OCI-LY7 (cell line): ENCODE results near the gene LTBP2. TPM values are rescaled to one million over a fixed set of nuclear protein-coding genes. Genes with fewer than 3 reads are reported as not detected.

Experiments
- BruUV-seq: library from RNA; stranded (reverse); fragments of 400-500 nt; replicated peaks from 2 replicates; lab custom pipeline; 2021; lab: Mats Ljungman, UMichigan
- CTCF ChIA-PET: fragments of 300-600 bp; sonication (Branson Sonifier 250); formaldehyde crosslinking; loops from one replicate; lab custom pipeline; 2022; ENCODE audit warnings: antibody characterized with exemption; ENCODE audit not compliant: unreplicated experiment; lab: Charles Lee
- POLR2A ChIA-PET: fragments of 300-600 bp; sonication (Branson Sonifier 250); formaldehyde crosslinking; loops from one replicate; lab custom pipeline; 2022; ENCODE audit warnings: antibody characterized with exemption; lab: Charles Lee
- DNase-seq: peaks from one replicate; pipeline ENCODE4 v3.0.0-alpha.2; 2015; ENCODE audit warnings: low spot score
- H2AFZ ChIP-seq: fragments of 200-600 bp; sonication (generic), shearing (Covaris generic); 2 replicates; pipeline ENCODE4 v1.6.1; 2014; ENCODE audit warnings: mild to moderate bottlenecking, antibody characterized with exemption, low read length, moderate library complexity
- H3K27ac ChIP-seq: fragments of 200-600 bp; sonication (generic); 2 replicates; pipeline ENCODE4 v1.5.1; 2014; ENCODE audit warnings: mixed run types, low read depth, mild to moderate bottlenecking, moderate library complexity, low read length, inconsistent platforms; ENCODE audit not compliant: poor library complexity, severe bottlenecking
- H3K36me3 ChIP-seq: fragments of 200-600 bp; sonication (generic); 2 replicates; pipeline ENCODE4 v1.6.1; 2014; ENCODE audit warnings: mild to moderate bottlenecking, antibody characterized with exemption, low read length, moderate library complexity, mixed read lengths; ENCODE audit not compliant: insufficient read depth
- H3K4me1 ChIP-seq: fragments of 200-600 bp; sonication (generic); 2 replicates; pipeline ENCODE4 v1.5.1; 2014; ENCODE audit warnings: mild to moderate bottlenecking, low read length; ENCODE audit not compliant: insufficient read depth, poor library complexity, severe bottlenecking
- H3K4me2 ChIP-seq: fragments of 200-600 bp; sonication (generic); 2 replicates; pipeline ENCODE4 v1.6.1; 2014; ENCODE audit warnings: mild to moderate bottlenecking, low read length
- H3K4me3 ChIP-seq: fragments of 200-600 bp; sonication (generic); 2 replicates; pipeline ENCODE4 v1.5.1; 2014; ENCODE audit warnings: mild to moderate bottlenecking, low read depth, low read length; ENCODE audit not compliant: poor library complexity, severe bottlenecking
- H3K79me2 ChIP-seq: fragments of 200-600 bp; sonication (generic); 2 replicates; pipeline ENCODE4 v1.6.1; 2016; ENCODE audit warnings: low read depth, mild to moderate bottlenecking, low read length, moderate library complexity, mixed read lengths; ENCODE audit not compliant: insufficient read depth
- H3K9me2 ChIP-seq: fragments of 200-600 bp; sonication (generic); 2 replicates; pipeline ENCODE4 v1.6.1; 2016; ENCODE audit warnings: mild to moderate bottlenecking, low read length, mixed read lengths; ENCODE audit not compliant: insufficient read depth
- H3K9me3 ChIP-seq: fragments of 200-600 bp; sonication (generic); 2 replicates; pipeline ENCODE4 v1.6.1; 2014; ENCODE audit warnings: mild to moderate bottlenecking, mixed run types, low read length, mixed read lengths
- H4K20me1 ChIP-seq: fragments of 200-600 bp; sonication (generic); 2 replicates; pipeline ENCODE4 v1.6.1; 2014; ENCODE audit warnings: mild to moderate bottlenecking, antibody characterized with exemption, low read length, moderate library complexity, mixed read lengths; ENCODE audit not compliant: insufficient read depth
- EZH2phosphoT487 ChIP-seq: fragments of 200-600 bp; sonication (generic); IDR thresholded peaks from 2 replicates; pipeline ENCODE4 v1.6.1; 2018; ENCODE audit warnings: low read depth, borderline replicate concordance, mild to moderate bottlenecking, mixed run types, antibody characterized with exemption, low read length, moderate library complexity, mixed read lengths
- intact Hi-C: fragments of 100-400 bp; cut with micrococcal nuclease; formaldehyde crosslinking; loops from one replicate; pipeline ENCODE4 v1.10.0; 2022; ENCODE audit not compliant: unreplicated experiment
- total RNA-seq, 2 experiments: library from RNA; depleted of rRNA in 1 of 2; stranded (reverse); fragments of >200 nt in 1 of 2; shearing (Covaris generic) in 1 of 2; gene quantifications; 2 replicates each; pipeline ENCODE4 v1.2.3, GENCODE V29; 2014 to 2022
- TF ChIP-seq, protein P1 (sequence below): fragments of 200-600 bp; sonication (generic); conservative IDR thresholded peaks from 2 replicates; pipeline ENCODE4 v1.5.1; 2014; ENCODE audit warnings: mild to moderate bottlenecking, antibody characterized with exemption, low read length, moderate library complexity, mixed read lengths

LTBP2 gene
- total RNA-seq, 2 experiments from 2014 or later: 0.15 to 0.25 TPM

DNA sequence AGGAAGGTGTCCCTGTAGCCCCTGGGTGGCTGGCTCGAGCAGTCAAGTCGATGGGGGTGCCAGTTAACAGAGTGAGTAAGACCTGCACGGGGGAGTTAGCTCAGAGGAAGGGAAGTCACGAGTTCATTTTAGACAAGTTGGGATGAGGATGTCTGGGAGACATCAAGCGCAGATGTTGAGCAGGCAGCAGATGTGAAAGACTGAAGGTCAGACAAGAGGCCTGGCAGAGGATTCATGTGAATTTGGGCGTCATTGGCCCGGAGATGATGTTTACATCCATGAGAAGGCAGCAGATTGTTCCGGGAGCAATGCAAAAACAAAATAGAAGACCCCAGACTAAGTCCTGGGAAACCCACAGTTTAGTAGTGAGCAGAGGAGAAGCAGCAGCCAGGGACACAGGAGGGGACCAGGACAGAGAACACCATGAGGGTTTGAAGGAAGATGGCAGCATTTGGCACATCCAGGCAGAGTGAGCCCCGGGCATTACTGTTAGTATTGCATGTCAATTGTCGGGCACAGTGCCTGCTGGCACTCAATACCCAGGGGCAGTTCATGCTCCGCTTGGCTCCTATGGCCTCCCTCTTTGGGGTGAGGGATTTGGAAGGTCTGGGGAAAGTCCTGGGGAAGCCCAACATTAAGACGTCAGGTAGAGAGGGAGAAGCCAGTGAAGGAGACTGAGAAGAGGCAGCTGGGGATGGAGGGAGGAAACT lies 15.1 kb downstream of the LTBP2 start:
- Histone ChIP-seq H3K36me3 (no peaks in the 10 kb centered on the region), H3K9me2 (no peaks in the 10 kb centered on the region), H3K9me3 (no peaks in the 10 kb centered on the region), H2AFZ (no peak overlapping the region), H3K79me2 (no peaks in the 10 kb centered on the region), H4K20me1 (no peaks in the 10 kb centered on the region), H3K4me1 (no peaks in the 10 kb centered on the region), H3K4me3 (no peak overlapping the region), H3K4me2 (no peak overlapping the region), H3K27ac (no peak overlapping the region)
- intact Hi-C loops: no loop called here
- CTCF ChIA-PET: no interaction called here
- DNase-seq: no peak
- no peak for TF ChIP-seq EZH2phosphoT487
- TF ChIP-seq, protein P1, sequence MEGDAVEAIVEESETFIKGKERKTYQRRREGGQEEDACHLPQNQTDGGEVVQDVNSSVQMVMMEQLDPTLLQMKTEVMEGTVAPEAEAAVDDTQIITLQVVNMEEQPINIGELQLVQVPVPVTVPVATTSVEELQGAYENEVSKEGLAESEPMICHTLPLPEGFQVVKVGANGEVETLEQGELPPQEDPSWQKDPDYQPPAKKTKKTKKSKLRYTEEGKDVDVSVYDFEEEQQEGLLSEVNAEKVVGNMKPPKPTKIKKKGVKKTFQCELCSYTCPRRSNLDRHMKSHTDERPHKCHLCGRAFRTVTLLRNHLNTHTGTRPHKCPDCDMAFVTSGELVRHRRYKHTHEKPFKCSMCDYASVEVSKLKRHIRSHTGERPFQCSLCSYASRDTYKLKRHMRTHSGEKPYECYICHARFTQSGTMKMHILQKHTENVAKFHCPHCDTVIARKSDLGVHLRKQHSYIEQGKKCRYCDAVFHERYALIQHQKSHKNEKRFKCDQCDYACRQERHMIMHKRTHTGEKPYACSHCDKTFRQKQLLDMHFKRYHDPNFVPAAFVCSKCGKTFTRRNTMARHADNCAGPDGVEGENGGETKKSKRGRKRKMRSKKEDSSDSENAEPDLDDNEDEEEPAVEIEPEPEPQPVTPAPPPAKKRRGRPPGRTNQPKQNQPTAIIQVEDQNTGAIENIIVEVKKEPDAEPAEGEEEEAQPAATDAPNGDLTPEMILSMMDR: no peak
- BruUV-seq: no TSS peak
- POLR2A ChIA-PET: interaction anchor here (0.7 kb wide), 1 partner anchor 234 kb away, joined by 3 read pairs; no protein-coding TSS in a partner anchor

DNA sequence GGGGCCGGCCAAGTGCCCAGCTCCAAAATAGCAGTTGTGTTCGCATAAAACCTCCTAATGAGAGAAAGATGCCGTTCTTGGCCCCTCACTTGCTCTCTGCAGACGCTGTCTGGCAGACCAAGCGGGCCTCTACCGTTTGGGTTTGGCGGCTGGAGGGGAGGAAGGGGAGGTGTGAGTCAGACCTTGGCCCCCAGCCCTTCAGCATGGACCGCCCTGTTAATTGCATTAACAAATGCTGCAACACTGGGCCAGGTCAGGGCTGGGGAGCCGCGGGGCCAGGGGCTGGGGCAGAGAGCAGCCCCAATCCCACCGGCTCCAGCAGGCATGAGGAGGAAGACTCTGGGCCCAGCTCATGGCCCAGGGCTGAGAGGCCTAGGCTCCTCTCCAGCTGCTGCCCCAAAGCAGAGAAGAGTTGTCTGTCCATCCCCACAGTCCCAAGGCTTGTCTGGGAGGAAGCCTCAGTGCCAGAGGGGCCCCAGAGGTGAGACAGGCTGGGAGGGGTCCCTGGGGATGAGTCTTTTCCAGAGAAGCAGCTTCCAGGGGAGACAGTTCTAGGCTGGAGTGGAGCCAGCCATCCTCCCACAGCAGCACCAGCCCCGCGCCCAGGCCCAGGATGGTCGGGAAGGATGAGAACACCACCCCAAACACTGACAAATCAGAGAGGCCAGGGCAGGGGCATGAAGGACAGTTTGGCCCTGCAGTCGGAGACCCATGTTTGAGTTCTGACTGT lies 16.9 kb downstream of the LTBP2 start:
- POLR2A ChIA-PET: no interaction called here

More for the DNA sequence above, 16.9 kb downstream of the LTBP2 start:
- Histone ChIP-seq H2AFZ (no peak overlapping the region), H3K79me2 (no peaks in the 10 kb centered on the region), H3K9me3 (no peaks in the 10 kb centered on the region), H3K4me3 (no peak overlapping the region), H4K20me1 (no peaks in the 10 kb centered on the region), H3K4me1 (no peaks in the 10 kb centered on the region), H3K9me2 (no peaks in the 10 kb centered on the region), H3K36me3 (no peaks in the 10 kb centered on the region), H3K27ac (no peak overlapping the region), H3K4me2 (no peak overlapping the region)
- intact Hi-C loops: no loop called here
- no TSS peak for BruUV-seq
- TF ChIP-seq, protein P1: no peak
- no peak for TF ChIP-seq EZH2phosphoT487
- CTCF ChIA-PET: no interaction called here
- DNase-seq: no peak
